Keratinocyte (primary cell): Measurements from ENCODE around the gene RFX7. TPM values are rescaled to one million over a fixed set of nuclear protein-coding genes. Genes with fewer than 3 reads are reported as not detected.

Experiments used
- DNase-seq: peaks from one replicate; pipeline ENCODE4 v3.0.0-alpha.2; 2011; ENCODE audit warnings: low read depth, missing footprints, low spot score
- FAIRE-seq: peaks from 2 replicates; lab custom pipeline; 2011; peaks lifted over from hg19 to GRCh38; lab: Jason Lieb, UNC
- H2AFZ ChIP-seq: 2 replicates; pipeline ENCODE4 v1.6.0; 2012; ENCODE audit warnings: low read length, control low read depth, inconsistent platforms; ENCODE audit not compliant: control insufficient read depth
- H3K27ac ChIP-seq: 2 replicates; pipeline ENCODE4 v1.5.1; 2011; ENCODE audit warnings: low read length; ENCODE audit not compliant: control insufficient read depth, insufficient read depth
- H3K27me3 ChIP-seq: 3 replicates; pipeline ENCODE4 v1.6.0; 2011; ENCODE audit warnings: low read length; ENCODE audit not compliant: control insufficient read depth, insufficient read depth; ENCODE audit errors: extremely low read depth
- H3K36me3 ChIP-seq, 2 experiments: 2 replicates in 1 of 2; 3 replicates in 1 of 2; pipeline ENCODE4 v1.5.1; 2011; ENCODE audit warnings: low read length in 2 of 2, mild to moderate bottlenecking in 1 of 2; ENCODE audit not compliant: control insufficient read depth in 2 of 2, insufficient read depth in 2 of 2; ENCODE audit errors: extremely low read depth in 1 of 2
- H3K4me1 ChIP-seq: 3 replicates; pipeline ENCODE4 v1.5.1; 2011; ENCODE audit warnings: low read length; ENCODE audit not compliant: control insufficient read depth, insufficient read depth; ENCODE audit errors: extremely low read depth
- H3K4me2 ChIP-seq: 3 replicates; pipeline ENCODE4 v1.6.0; 2011; ENCODE audit warnings: low read depth, low read length; ENCODE audit not compliant: control insufficient read depth, insufficient read depth; ENCODE audit errors: extremely low read depth
- H3K4me3 ChIP-seq, 3 experiments: fragments of 200-600 bp in 1 of 3; sonication (generic) in 1 of 3; 2 replicates in 2 of 3; 3 replicates in 1 of 3; pipeline ENCODE4 v1.5.1; 2011 to 2016; ENCODE audit warnings: low read length in 3 of 3, mild to moderate bottlenecking in 3 of 3, control low read depth in 2 of 3, inconsistent platforms in 1 of 3, low read depth in 1 of 3, mixed read lengths in 1 of 3, mixed run types in 1 of 3, moderate library complexity in 1 of 3; ENCODE audit not compliant: control insufficient read depth in 2 of 3, insufficient read depth in 2 of 3; ENCODE audit errors: extremely low read depth in 1 of 3
- H3K79me2 ChIP-seq: 2 replicates; pipeline ENCODE4 v1.6.0; 2012; ENCODE audit warnings: low read length; ENCODE audit not compliant: control insufficient read depth, insufficient read depth
- H3K9ac ChIP-seq: 3 replicates; pipeline ENCODE4 v1.6.0; 2011; ENCODE audit warnings: low read length; ENCODE audit not compliant: control insufficient read depth, insufficient read depth; ENCODE audit errors: extremely low read depth
- H3K9me1 ChIP-seq: 3 replicates; pipeline ENCODE4 v1.6.0; 2011; ENCODE audit warnings: low read length; ENCODE audit not compliant: control insufficient read depth, insufficient read depth; ENCODE audit errors: extremely low read depth
- H3K9me3 ChIP-seq: 2 replicates; pipeline ENCODE4 v1.5.1; 2012; ENCODE audit warnings: low read depth, low read length; ENCODE audit not compliant: control insufficient read depth
- H4K20me1 ChIP-seq: 3 replicates; pipeline ENCODE4 v1.6.0; 2011; ENCODE audit warnings: low read length; ENCODE audit not compliant: control insufficient read depth, insufficient read depth; ENCODE audit errors: extremely low read depth
- CTCF ChIP-seq, 3 experiments: IDR thresholded peaks in 1 of 3; conservative IDR thresholded peaks in 1 of 3; optimal IDR thresholded peaks in 1 of 3; 2 replicates in 2 of 3; 3 replicates in 1 of 3; pipeline versions ENCODE3 to v1.5.1; 2011; ENCODE audit warnings: low read length in 3 of 3, mild to moderate bottlenecking in 3 of 3, moderate library complexity in 2 of 3, control low read depth in 1 of 3, inconsistent platforms in 1 of 3; ENCODE audit not compliant: insufficient read depth in 2 of 3; ENCODE audit errors: extremely low read depth in 1 of 3
- EZH2 ChIP-seq: IDR thresholded peaks from one replicate; pipeline ENCODE4 v1.6.1; 2012; ENCODE audit warnings: inconsistent platforms, mild to moderate bottlenecking, low read length, moderate library complexity
- dilution Hi-C: fragments of 300-500 bp; cut with MboI; formaldehyde crosslinking; loops from one replicate; pipeline ENCODE4 v1.7.0; 2020; ENCODE audit warnings: low sequenced_read_pairs; ENCODE audit not compliant: extremely low pct_ligation_motif_present
- polyA plus RNA-seq, 5 experiments: library from polyadenylated mRNA; depleted of rRNA in 3 of 5; stranded (reverse) in 3 of 5; stranded (forward) in 1 of 5; unstranded in 1 of 5; fragments of >200 nt; gene quantifications; 1 replicate in 1 of 5; 2 replicates in 3 of 5; 3 replicates in 1 of 5; pipeline versions ENCODE4 v1.2.1 to v1.2.3, GENCODE V29; 2011 to 2012; ENCODE audit warnings: missing spikeins in 2 of 5, low read depth in 1 of 5, low replicate concordance in 1 of 5

Gene RFX7
- polyA plus RNA-seq, 1 donor (not counting 4 experiments of a cell fraction or from before 2014, with no cell fraction given), result 16.3 TPM

GRCh38 chr15:56245871-56246814 is 2.5 kb upstream of the RFX7 start:
- Histone ChIP-seq H3K36me3 (no peaks in the 10 kb centered on the region), H3K79me2 (peaks cover 29% of the 10 kb centered on the region), H4K20me1 (no peaks in the 10 kb centered on the region), H3K4me1 (peaks cover 16% of the 10 kb centered on the region), H3K27ac (peak overlapping the region; percentile 89), H3K9me1 (no peaks in the 10 kb centered on the region), H3K4me2 (peak overlapping the region; percentile 92), H3K27me3 (no peaks in the 10 kb centered on the region), H3K4me3 (peak overlapping the region in 2 of 3 experiments; percentile 47 to 73), H3K9me3 (no peaks in the 10 kb centered on the region), H3K9ac (peak overlapping the region; percentile 64), H2AFZ (peak overlapping the region; percentile 96)
- FAIRE-seq (peak; percentile 73), DNase-seq (peak; percentile 63)
- dilution Hi-C loops, result no loop called here
- TF ChIP-seq EZH2 (no peak), CTCF (optimal IDR thresholded peaks at IDR 0.05 in 1 of 3, IDR thresholded peaks at IDR 0.05 in 1 of 3, conservative IDR thresholded peaks at IDR 0.05 in 1 of 3; ENCODE audit: extremely low read depth in 1 of 3, insufficient read depth in 2 of 3, low read length in 3 of 3) (peak; percentile 100)

GRCh38 chr15:56244811-56245576 is 1.3 kb upstream of the RFX7 start:
- Histone ChIP-seq H3K36me3 (no peaks in the 10 kb centered on the region), H3K9ac (peak overlapping the region; percentile 85), H3K79me2 (peaks cover 41% of the 10 kb centered on the region), H4K20me1 (no peaks in the 10 kb centered on the region), H3K9me3 (no peaks in the 10 kb centered on the region), H3K9me1 (no peaks in the 10 kb centered on the region), H3K4me3 (peak overlapping the region; percentile 47 to 73 (median 57)), H2AFZ (peak overlapping the region; percentile 96), H3K27me3 (no peaks in the 10 kb centered on the region), H3K4me2 (peak overlapping the region; percentile 92), H3K27ac (peak overlapping the region; percentile 89), H3K4me1 (peaks cover 22% of the 10 kb centered on the region)
- FAIRE-seq (peak; percentile 41), DNase-seq (no peak)
- TF ChIP-seq CTCF (optimal IDR thresholded peaks at IDR 0.05 in 1 of 3, IDR thresholded peaks at IDR 0.05 in 1 of 3, conservative IDR thresholded peaks at IDR 0.05 in 1 of 3; ENCODE audit: extremely low read depth in 1 of 3, insufficient read depth in 2 of 3, low read length in 3 of 3) (no peak), EZH2 (no peak)
- dilution Hi-C loops, result no loop called here
